GM18909 (cell line): ENCODE measurements around the gene GNG4.

Source experiments
- ATAC-seq: cut with Tn5 transposase; IDR thresholded peaks from one replicate; pipeline ENCODE4 v1.9.1; 2021; ENCODE audit warnings: mild to moderate bottlenecking; ENCODE audit not compliant: unreplicated experiment, poor library complexity

GNG4 gene

DNA sequence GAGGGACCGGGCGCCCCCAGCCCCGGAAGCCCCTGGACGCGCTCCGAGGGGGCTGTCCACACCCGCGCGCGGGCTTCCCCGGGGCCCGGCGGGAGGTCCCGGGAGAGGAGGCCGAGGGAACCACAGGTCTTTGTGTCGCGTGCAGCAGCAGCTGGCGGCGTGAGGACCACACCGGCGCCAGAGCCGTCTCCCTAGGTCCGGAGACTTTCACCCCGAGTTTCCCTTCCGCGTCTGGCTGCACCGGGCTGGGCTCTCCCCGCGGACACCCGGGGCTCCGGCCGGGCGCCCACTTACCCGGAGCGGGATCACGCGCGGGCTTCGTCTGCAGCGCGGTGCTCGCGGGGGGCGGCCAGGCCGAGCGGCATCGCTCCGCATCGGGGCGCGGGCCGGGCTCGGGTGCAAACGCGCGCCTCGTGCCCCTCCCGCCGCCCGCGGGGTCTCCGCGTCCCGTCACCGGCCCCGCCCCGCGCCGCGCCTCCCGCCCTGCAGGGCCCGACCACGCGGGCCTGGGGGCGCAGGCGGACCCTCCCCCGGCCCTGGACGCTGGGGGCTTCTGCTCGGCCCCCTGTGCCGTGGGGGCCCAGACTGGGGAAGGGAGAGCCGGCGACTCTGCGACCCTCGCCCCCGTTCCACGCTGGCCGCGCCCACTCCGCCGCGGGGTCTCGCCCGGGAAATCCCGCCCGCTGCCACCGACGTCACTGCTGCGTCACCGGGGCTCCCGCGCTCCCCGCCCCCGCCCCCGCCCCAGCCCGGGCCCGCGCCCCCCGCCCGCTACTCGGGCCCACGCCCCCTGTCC, at the start of gene GNG4:
TSS of gene GNG4 (minus strand) at position 417 of the 796 bp plus-strand sequence. CDS start 65,946 bp downstream, outside the sequence.
- peak; percentile 47 for ATAC-seq

DNA sequence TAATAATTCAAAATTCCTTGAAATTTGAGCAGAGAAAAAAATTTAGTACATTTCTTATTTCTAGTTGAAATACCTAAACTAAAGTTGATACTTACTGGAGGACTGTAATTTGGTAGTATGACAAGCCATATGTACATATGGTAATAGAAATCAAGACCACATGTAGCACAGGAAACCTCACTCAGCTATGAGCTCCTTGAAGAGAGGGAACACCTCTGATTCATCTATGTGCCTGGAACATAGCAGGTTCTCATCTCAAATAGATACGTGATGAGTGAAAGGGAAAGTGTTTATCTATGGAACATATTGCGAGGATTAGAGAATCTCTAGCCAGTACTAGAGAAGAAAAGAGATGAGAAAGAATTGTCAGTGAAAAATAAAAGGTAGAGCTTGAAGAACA, 47.9 kb upstream of the GNG4 start:
- ATAC-seq, result no peak

DNA sequence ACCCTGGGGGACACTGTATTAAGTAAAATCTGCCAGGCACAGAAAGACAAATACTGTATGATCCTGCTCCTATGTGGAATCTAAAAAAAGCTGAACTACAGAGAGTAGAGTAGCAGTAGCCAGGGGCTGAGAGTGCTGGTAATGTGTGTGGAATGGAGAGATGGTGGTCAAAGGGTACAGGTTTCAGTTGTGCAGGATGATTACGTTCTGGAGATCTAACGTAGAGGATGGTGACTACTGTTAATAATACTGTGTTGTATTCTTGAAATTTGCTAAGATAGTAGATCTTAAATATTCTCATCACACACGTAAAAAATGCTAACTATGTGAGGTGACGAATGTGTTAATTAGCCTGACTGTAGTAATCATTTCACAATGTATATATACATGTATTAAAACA, 39.8 kb upstream of the GNG4 start:
- ATAC-seq, result no peak

DNA sequence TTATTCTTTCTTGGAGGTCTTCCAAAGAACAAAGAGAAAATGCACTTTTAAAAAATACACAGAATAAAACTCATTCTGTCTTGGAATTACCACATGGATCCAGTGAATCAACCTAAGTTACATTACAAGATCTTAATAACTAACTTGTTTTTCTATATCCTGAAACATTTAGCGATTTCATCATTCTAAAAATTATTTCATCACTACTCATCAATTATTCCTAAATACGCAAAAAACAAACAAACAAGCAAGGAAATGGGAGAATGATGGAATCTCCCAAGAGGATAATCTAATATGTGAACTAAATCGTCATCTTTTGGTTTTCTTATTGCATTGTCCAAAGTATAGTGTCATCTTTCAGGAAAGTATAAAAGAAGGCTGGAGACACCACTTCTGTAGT, 38.5 kb upstream of the GNG4 start:
- no peak for ATAC-seq

DNA sequence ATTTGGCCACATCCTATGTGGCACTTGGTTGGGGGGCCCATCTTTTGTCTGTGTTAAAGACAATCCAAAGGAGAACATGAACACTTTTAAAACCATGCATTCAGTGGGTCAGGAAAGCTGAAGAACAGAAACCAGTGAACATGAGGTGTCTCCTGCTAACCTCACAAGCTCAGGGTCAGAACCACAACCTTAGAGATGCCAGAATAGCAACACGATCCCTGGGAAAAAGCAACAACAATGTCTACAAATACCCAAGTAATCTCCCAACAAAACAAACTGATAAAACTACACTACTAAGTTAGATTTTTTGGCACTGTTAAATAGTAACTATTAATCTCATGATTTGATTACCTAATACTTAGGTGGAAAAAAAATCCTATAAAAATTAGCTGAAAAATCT, 34.1 kb upstream of the GNG4 start:
- ATAC-seq, result no peak

DNA sequence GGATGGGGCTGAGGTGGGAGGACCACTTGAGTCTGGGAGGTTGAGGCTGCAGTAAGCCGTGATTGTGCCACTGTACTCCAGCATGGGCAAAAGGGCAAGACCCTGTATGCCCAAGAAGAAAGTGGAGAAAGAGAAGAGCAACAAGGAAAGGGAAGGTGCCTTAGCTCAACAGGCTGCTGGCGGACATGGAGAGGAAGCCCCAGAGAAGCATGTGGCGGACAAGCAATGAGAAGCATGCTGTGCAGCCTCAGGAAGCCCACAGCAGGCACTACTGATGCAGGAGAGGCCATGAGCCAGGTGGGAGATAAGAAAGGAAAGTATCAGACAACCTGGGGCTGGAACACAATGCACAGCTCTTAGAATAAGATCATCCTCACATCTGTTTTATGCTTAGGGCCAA, 32.6 kb upstream of the GNG4 start:
- ATAC-seq, result no peak

DNA sequence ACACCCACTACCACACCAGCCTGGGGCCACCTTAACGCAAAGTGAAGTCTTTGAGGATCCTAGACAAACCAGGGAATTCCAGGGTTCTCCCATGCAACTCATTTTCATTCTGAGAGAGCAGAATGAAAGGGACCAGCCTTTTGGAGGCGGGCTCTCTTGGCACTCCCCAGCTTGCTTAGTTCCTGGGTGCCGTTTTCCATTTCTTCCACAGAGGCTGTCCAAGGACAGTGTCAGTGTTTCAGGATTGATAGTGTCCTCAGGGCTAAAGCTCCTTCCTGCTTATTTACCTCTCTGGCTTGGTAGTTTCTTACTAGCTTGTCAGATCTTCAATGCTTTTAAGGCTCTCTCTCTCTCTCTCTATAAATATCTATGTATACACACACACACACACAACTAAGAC, 30.1 kb upstream of the GNG4 start:
- ATAC-seq, result no peak

DNA sequence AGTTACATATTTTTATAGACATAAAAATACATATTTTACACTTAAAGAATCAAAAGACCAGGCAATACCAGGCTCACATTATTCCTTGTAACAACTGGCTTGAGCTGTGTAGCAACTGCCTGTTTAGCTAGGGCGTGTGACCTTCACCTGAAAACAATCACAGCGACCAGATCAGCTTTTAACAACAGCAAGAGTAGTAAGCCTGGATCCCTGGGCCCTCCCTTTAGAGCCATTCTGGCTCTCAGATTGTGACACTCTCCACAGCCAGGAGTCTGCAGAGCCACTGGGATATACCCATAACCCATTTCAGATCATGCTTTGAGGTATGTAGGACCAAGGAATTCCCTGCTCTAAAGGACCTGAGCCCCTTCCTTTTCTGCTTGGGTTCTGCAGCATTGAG, 29.4 kb upstream of the GNG4 start:
- ATAC-seq, result no peak

DNA sequence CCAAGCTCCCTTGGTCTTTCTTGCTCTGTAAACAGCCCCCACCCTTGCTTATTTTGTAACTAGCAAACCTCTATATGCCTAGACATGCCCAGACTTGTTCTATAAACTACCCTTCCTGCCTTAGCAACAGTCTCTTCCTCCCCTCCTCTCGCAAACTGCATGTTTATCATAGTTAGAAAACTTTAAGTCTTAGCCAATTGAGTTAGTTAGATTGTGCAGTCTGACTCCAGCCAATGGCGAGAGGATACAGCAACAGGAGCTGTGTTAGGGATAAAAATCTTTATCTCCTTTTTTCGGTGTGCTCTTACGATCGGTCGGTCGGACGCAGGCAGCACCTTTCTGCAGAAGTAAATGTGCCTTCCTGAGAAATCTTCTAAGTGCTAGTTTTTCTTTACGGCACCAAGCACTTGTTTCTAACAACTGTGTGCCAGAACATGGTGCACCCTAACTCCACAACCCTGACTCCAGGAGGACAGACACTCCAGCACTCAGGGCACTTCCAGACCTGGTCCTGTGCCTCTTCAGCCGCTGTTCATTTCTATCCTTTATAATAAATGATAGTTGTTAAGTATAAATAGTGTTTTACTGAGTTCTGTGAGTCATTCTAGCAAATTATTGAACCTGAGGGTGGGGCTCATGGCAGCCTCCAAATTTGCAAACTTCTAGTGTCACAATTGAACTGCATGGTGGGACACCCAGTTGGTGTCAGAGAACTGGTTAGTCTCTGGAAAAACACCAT, 25.7 kb upstream of the GNG4 start:
- no peak for ATAC-seq

DNA sequence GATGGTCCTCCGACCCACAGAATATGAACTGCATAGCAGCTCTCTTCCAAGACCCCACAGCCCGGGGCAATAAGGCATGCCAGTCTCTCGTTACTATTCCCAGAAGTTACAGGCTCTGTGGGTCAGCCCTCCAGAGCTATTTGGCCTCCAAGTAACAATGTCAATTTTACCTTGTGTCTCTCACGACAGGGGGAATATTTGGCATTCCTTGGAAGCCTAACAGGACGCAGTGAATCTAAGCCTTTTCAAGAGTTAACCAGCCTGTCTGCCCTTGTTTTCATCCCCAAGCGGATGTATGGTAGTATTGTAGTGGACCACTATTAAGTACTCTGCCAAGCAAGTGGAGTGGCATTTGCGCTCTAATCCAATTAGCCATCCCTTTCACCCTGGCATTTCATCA, 24.4 kb upstream of the GNG4 start:
- ATAC-seq, result no peak

DNA sequence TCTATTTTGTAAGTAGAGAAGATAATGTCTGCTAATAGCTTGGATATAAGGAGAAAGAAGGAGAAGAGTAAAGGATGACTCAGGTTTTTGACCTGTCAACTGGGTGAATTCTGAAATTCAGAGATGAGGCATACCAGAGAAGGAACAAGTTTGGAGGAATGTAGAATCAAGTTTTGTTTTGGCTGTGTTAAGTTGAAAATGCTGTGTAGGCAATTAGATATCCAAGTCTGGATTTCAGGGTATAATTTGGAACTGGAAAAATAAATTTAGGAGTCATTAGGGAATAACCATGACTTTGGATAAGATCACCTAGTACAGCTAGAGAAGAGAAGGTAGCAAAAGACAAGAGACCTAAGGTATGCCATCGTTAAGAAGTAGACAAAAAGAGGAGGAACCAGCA, 22.4 kb upstream of the GNG4 start:
- ATAC-seq, result no peak

DNA sequence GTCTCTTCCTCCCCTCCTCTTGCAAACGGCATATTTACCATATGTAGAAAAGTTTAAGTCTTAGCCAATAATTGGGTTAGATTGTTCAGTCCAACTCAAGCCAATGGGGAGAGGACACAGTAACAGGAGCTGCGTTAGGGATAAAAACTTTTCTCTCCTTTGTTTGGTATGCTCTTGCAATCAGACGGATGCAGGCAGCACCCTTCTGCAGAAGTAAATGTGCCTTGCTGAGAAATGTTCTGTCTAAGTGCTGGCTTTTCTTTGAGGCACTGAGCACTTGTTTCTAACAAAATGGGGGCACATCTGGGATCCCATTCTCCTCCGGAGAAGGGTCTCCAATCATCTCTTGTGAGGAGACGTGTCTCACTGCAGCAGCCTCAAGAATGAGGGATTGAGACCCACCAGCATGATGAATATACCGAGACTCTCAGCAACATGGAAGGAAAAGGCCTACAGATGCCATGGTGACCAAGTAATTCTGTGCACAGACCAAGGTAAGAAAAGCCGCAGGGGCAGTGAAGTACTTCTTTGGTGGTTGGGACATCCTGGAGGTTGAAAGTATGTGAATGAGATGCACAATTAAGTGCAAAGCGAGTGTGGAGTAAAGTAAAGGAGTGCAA, 20.7 kb upstream of the GNG4 start:
- no peak for ATAC-seq

DNA sequence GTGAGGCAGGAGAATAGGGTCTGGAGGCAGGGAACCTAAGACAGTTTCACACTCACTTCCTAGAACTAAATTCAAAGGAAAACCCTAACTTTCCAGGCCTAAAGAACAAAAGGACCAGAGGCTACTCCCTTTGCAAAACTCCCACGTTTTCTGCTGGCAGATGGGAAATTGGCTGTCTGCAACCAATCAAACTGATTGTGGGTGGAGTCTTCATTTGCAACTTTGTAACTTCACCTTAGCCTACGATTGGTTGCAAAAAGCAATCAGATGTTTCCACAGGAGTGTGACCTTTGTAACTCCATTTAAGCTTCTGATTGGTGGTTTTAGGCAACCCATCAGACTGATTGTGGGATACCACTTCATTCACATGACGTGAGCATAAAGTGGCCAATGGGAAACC, 19.7 kb upstream of the GNG4 start:
- ATAC-seq, result no peak

DNA sequence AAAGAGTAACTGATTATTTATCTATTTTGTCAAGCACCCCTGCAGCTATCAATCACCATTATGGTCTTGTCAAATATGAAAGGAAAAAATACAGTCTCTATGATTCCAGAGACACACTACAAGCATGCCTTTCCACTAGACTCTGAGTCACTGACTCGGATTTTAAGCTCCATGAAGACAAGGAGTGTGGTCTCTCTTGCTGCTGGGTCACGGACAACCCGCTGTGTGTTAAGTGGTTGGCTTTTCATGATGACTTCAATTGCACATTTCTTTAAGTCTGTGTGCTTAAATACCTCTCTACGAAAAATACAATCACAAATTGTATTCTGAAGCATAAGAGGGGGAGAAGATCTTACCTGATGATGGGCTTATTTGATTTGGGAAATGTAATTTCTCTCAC, 14.0 kb upstream of the GNG4 start:
- ATAC-seq, result no peak

DNA sequence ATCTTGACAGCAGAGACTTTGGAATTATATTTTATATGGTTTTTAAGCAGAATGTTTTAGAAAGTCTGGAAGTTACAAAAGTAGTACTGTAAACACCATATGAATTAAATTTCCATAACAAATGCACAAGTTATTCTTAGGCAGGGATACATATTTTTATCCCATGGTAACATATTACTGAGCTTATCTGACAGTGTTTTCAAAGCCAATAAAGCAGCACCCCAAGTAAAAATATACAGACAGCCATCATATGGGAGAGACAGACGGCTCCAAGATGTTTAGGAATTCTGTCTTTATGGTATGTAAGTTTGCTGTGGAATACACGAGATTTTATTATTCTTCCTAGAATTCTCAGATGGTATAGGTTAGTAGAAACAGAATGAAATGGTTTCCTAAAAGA, 12.0 kb upstream of the GNG4 start:
- no peak for ATAC-seq

DNA sequence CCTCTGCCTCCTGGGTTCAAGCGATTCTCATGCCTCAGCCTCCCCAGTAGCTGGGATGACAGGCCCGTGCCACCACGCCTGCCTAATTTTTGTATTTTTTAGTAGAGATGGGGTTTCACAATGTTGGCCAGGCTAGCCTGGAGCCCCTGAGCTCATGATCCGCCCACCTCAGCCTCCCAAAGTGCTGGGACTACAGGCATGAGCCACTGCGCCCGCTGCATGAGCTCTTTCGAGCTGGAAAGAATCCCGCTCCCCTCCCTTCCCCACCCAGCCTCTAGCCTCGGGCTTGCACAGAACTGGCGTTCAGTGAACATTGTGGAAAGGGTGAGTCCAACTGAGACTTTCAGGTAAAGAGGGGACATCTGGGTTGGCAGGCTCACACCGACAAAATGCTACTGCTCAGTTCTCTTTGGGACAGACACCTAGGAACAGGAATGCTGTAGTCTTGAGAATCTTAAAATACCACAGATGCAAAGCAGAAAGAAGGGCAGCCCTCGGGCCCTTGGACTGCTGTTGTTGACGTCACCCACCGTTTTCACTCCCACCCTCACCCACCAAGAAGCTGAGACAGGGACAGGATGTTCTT, 9.7 kb upstream of the GNG4 start:
- no peak for ATAC-seq

DNA sequence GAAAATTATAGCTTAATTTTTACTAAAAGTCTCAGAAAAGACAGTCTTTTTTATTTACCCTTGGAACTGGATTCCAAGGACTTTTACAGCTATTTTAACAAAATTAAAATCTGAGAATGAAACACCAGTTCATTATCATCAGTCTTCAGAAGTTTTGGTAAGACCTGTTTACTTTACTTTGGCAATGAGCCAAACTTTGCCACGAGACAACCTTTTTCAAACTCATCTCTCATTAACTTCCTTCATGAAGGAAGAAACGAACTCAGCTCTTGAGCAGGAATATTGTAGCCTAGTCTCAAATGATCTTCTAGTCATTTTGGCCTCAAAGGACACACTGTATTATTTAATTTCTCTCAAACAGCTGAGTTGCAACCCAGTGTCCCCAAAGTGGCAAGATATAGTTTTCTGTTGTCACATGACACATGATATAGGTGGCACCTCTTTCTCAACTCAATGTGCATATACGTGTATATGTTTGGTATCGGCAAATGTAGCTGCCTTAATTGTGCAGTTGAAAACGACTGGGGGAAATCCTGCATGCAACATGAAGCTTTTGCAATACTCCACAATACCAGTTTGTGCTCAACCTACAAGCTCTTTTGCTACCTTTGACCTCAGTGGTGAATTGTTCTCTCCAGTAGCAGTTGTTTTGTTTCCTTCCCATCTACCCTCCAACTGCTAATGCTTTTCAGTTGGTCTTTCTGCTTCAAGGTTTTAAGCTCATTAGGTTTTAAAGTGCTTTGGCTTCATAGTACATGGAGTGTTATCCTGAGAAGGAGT, 8.4 kb upstream of the GNG4 start:
- ATAC-seq, result no peak

DNA sequence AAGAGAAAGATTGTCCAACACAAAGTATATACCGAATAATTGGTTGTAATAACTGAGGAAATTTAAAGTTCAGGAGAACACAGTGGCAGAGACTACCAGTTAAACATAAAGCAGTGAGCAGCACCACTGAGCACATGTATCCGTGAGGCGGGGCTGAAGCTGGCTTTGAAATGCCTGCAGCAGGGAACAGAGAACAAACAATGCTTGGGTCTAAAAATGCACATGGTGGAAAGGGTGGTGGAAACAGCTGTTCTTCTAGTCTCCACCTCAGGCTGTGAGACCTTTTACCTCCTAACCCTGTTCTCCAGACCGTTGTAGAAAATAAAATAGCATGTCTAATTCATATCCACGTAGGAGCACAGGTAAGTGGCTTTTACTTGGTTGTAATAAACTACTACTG, 7.7 kb upstream of the GNG4 start:
- no peak for ATAC-seq

DNA sequence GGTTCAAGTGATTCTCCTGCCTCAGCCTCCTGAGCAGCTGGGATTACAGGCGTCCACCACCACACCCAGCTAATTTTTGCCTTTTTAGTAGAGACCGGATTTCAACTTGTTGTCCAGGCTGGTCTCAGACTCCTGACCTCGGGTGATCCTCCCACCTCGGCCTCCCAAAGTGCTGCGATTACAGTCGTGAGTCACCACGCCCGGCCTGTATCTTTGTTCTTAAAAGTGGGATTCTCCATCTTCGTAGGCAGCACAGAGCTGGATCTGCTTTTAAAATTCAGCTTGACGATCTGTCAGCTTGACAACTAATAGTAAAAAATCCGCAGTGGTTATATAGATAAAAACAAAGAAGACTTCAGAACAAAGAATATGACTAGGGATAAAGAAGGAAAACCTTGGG, 2.8 kb upstream of the GNG4 start:
- no peak for ATAC-seq

DNA sequence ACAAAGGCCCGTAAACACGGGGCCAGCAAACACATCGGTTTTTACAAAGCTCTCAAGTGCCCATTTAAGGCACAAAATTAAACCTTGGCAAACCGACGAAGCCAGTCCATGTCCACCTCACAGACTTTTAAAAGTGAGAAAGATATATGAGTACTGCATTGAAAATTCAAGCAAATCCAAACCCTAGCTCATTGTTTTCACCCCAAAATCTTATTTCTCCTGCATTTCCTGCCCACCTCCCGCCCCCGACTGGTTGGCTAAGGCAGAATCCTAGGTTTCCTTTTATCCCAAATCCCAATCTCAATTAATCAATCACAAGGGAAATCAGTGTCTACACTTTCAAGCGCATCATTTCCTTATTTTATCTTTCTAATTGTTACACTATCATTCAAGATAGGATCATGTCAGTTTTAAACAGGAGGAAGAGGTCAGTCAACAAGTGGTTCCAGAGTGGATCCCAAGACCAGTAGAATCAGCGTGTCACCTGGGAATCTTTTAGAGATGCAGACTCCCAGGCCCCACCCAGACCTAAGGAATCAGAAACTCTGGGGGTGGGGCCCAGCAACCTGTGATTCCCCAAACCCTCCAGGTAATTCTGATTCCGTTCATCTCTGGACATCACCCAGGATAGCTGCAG, 1.7 kb upstream of the GNG4 start:
- no peak for ATAC-seq
